Uterus (tissue), 4 donors: ENCODE results near the gene CXCR4. TPM values are rescaled to one million over a fixed set of nuclear protein-coding genes. Genes with fewer than 3 reads are reported as not detected.

Experiments
- DNase-seq, 2 donors: peaks; one replicate each; pipeline ENCODE4 v3.0.0-alpha.2; 2019 to 2020
- H3K27ac ChIP-seq, 2 donors: fragments of 200-600 bp; sonication (generic); 1 replicate in 1 of 2; 2 replicates in 1 of 2; pipeline ENCODE4 v1.5.1; 2016 to 2018
- H3K27me3 ChIP-seq, 2 donors: fragments of 200-600 bp; sonication (generic); one replicate each; pipeline ENCODE4 v1.5.1; 2018 to 2019; ENCODE audit warnings: control low read depth in 1 of 2
- H3K36me3 ChIP-seq, 2 donors: fragments of 200-600 bp; sonication (generic); one replicate each; pipeline ENCODE4 v1.5.1; 2019; ENCODE audit warnings: control low read depth in 1 of 2
- H3K4me1 ChIP-seq, 2 donors: fragments of 200-600 bp; sonication (generic); one replicate each; pipeline ENCODE4 v1.5.1; 2018 to 2019; ENCODE audit warnings: control low read depth in 1 of 2
- H3K4me3 ChIP-seq, 2 donors: fragments of 200-600 bp; sonication (generic); 1 replicate in 1 of 2; 2 replicates in 1 of 2; pipeline ENCODE4 v1.5.1; 2018 to 2019; ENCODE audit warnings: mild to moderate bottlenecking in 1 of 2
- H3K9me3 ChIP-seq, 2 donors: fragments of 200-600 bp; sonication (generic); one replicate each; pipeline ENCODE4 v1.5.1; 2019; ENCODE audit warnings: control low read depth in 1 of 2
- CTCF ChIP-seq, 4 experiments: fragments of 200-600 bp in 2 of 4; fragments of 450-650 bp in 2 of 4; sonication (generic) in 2 of 4; IDR thresholded peaks; one replicate each; pipeline ENCODE4 v1.5.1; 2016 to 2019; ENCODE audit warnings: antibody characterized with exemption in 4 of 4, mild to moderate bottlenecking in 2 of 4, moderate library complexity in 1 of 4
- POLR2A ChIP-seq, 2 donors: fragments of 450-650 bp; IDR thresholded peaks; one replicate each; pipeline ENCODE4 v1.6.1; 2016; ENCODE audit warnings: antibody characterized with exemption in 2 of 2, mild to moderate bottlenecking in 1 of 2, moderate library complexity in 1 of 2
- intact Hi-C: fragments of 100-400 bp; cut with DNase I; formaldehyde crosslinking; loops from one replicate; pipeline ENCODE4 v1.15.1; 2023; ENCODE audit warnings: low total_unique reads
- total RNA-seq, 4 donors: library from RNA; depleted of rRNA in 3 of 4; stranded (reverse); fragments of >200 nt in 3 of 4; gene quantifications; one replicate each; pipeline versions ENCODE4 v1.1.0 to v1.2.4, GENCODE V29; 2014 to 2023
- donor health status: DM: yes; HTN: yes; CAD: no.

The CXCR4 gene
- 10 to 100 TPM in 2 of 4 donors, 1 to 10 TPM in 2; 2.6 to 39.5 (median 19.7) TPM for total RNA-seq

- intact Hi-C loops, result no loop called here
- peaks cover 0 to 31% of the 10 kb centered on the region in 2 donors for H3K27me3 ChIP-seq
- H3K4me3 ChIP-seq, result peak within 1 kb of the TSS; percentile 26 to 27
- no peaks in the 10 kb centered on the region for H3K9me3 ChIP-seq
- H3K36me3 ChIP-seq, result no peaks in the 10 kb centered on the region
- H3K4me1 ChIP-seq, result peaks cover 0 to 17% of the 10 kb centered on the region in 2 donors
- peak in 1 of 2 donors; percentile 32 for DNase-seq
- TF ChIP-seq CTCF (IDR thresholded peaks at IDR 0.05) (no peak), POLR2A (IDR thresholded peaks at IDR 0.05) (peak; percentile 24 to 45)
- H3K27ac ChIP-seq, result peak within 1 kb of the TSS in 1 of 2 donors; percentile 28
These were observed at the start of gene CXCR4 for GRCh38 chr2:136117909-136118818. Gene CXCR4 (minus strand): TSS chr2:136118149. CDS start chr2:136118060, 89 bp downstream.

DNA sequence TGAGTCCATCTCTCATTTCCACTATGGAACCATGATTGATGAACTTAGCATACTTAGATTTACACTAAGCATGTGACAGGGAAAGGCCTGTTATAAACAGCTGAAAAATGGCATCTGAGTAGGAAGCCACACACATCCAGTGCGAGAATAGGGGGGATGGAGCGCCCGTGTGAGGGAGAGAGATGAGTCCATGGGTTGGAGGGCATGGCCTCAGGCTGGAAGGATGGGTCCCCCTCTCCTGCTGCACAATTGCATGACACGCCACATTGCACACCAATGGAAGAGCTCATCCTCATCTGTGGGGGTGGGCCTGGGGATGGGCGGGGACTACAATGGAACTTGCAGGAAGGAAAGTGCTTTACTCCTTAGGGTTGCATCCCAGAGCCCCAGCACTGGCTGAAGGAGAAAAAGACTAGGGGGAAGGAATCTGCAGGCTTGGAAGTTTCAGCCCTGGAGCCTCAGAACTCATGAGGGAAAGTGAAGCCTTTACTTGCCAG, 46.4 kb upstream of the CXCR4 start:
- Histone ChIP-seq H3K27ac (no peak overlapping the region), H3K9me3 (no peaks in the 10 kb centered on the region), H3K36me3 (no peaks in the 10 kb centered on the region), H3K27me3 (no peaks in the 10 kb centered on the region), H3K4me1 (no peaks in the 10 kb centered on the region), H3K4me3 (no peak overlapping the region)
- intact Hi-C loops, result no loop called here
- no peak for DNase-seq
- no peak for TF ChIP-seq POLR2A (IDR thresholded peaks at IDR 0.05)
- no peak for TF ChIP-seq CTCF (IDR thresholded peaks at IDR 0.05)

DNA sequence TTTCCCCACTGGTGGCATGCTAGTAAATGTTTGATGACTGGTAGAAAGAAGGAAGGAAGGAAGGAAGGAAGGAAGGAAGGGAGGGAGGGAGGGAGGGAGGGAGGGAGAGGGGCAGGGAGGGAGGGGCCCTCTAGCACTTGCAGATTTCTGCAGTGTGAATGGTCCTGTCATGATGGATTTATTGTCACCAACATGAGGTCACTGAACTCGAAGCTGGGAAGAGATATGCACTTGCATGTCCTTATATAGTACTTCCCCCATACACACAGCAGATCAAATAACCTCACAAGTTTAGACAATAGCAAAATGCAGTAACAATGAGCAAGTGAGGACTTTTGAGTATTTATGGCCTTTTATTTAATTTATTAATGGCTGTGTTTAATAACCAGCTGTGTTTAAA, 44.5 kb upstream of the CXCR4 start:
- Histone ChIP-seq H3K9me3 (no peaks in the 10 kb centered on the region), H3K27me3 (no peaks in the 10 kb centered on the region), H3K4me3 (no peak overlapping the region), H3K4me1 (no peaks in the 10 kb centered on the region), H3K27ac (no peak overlapping the region), H3K36me3 (no peaks in the 10 kb centered on the region)
- TF ChIP-seq CTCF (IDR thresholded peaks at IDR 0.05), result no peak
- no peak for TF ChIP-seq POLR2A (IDR thresholded peaks at IDR 0.05)
- DNase-seq, result no peak
- intact Hi-C loops, result no loop called here

GRCh38 chr2:136156411-136156810, 38.5 kb upstream of the CXCR4 start:
- Histone ChIP-seq H3K36me3 (no peaks in the 10 kb centered on the region), H3K9me3 (no peaks in the 10 kb centered on the region), H3K27ac (no peak overlapping the region), H3K4me1 (no peaks in the 10 kb centered on the region), H3K4me3 (no peak overlapping the region), H3K27me3 (no peaks in the 10 kb centered on the region)
- intact Hi-C loops, result no loop called here
- no peak for TF ChIP-seq CTCF (IDR thresholded peaks at IDR 0.05)
- no peak for TF ChIP-seq POLR2A (IDR thresholded peaks at IDR 0.05)
- no peak for DNase-seq

DNA sequence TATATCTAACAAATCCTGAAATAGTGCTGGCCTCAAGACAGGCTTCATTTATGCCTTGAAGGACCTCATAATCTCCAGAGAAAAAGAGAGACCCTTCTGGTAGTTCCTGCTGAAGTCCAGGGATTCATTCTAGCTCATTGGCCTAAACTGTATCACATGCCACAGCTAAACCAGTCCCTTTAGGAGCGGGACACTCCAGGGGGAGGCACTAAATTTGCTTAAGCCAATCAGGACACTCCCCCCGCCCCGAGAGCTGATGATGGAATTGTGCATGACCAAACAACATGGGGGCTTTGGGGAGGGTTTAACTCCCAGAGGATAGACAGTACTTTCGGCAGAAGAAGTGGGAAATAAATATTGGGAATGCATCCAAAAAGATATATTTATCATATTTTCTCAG, 36.4 kb upstream of the CXCR4 start:
- TF ChIP-seq CTCF (IDR thresholded peaks at IDR 0.05), result no peak
- TF ChIP-seq POLR2A (IDR thresholded peaks at IDR 0.05), result no peak
- DNase-seq, result no peak
- no peaks in the 10 kb centered on the region for H3K4me1 ChIP-seq
- H3K9me3 ChIP-seq, result no peaks in the 10 kb centered on the region
- H3K36me3 ChIP-seq, result no peaks in the 10 kb centered on the region
- H3K27me3 ChIP-seq, result no peaks in the 10 kb centered on the region
- H3K4me3 ChIP-seq, result no peak overlapping the region
- no peak overlapping the region for H3K27ac ChIP-seq
- intact Hi-C loops, result no loop called here
